BLaER1 treated with 17β-estradiol and CSF1 and Interleukin-3, amounts not matched to agents 10 nM and 100 nM (cell line): ENCODE data around the gene NSMCE1.
"Not testable (repeated sequence)": the region's sequence is repeated elsewhere in the genome, so short reads cannot be mapped to it uniquely, and the experiment has no call there.

ENCODE experiments used
- H3K27ac ChIP-seq, 11 experiments: shearing (Covaris generic); formaldehyde crosslinking; 2 replicates each; pipeline ENCODE4 v1.8.1; 2022
- H3K27me3 ChIP-seq, 11 experiments: shearing (Covaris generic); formaldehyde crosslinking; 2 replicates each; pipeline ENCODE4 v1.8.1; 2022
- H3K36me3 ChIP-seq, 11 experiments: shearing (Covaris generic); formaldehyde crosslinking; 2 replicates each; pipeline ENCODE4 v1.8.1; 2022
- H3K4me1 ChIP-seq, 10 experiments: shearing (Covaris generic); formaldehyde crosslinking; 2 replicates each; pipeline ENCODE4 v1.8.1; 2022
- H3K4me2 ChIP-seq, 11 experiments: shearing (Covaris generic); formaldehyde crosslinking; 2 replicates each; pipeline ENCODE4 v1.8.1; 2022
- H3K4me3 ChIP-seq, 10 experiments: shearing (Covaris generic); formaldehyde crosslinking; 2 replicates each; pipeline ENCODE4 v1.8.1; 2022
- H3K9ac ChIP-seq, 11 experiments: shearing (Covaris generic); formaldehyde crosslinking; 2 replicates each; pipeline ENCODE4 v1.8.1; 2022
- H3K9me3 ChIP-seq, 11 experiments: shearing (Covaris generic); formaldehyde crosslinking; replicated peaks in 1 of 11; 2 replicates each; pipeline ENCODE4 v1.8.1; 2022
- H4K20me1 ChIP-seq, 11 experiments: shearing (Covaris generic); formaldehyde crosslinking; 2 replicates each; pipeline ENCODE4 v1.8.1; 2022
- Cebpa-rat ChIP-seq, 11 experiments: shearing (Covaris generic); IDR thresholded peaks; 2 replicates each; pipeline ENCODE4 v1.8.1; 2022

Gene NSMCE1

GRCh38 chr16:27285676-27286196, 17.2 kb upstream of the NSMCE1 start:
- Histone ChIP-seq H4K20me1 (no peaks in the 10 kb centered on the region), H3K4me2 (peak overlapping the region in 9 of 11 experiments; percentile 27 to 90 (median 65); a peak in 16 of 22 replicates), H3K4me1 (peaks cover 6 to 42% (median 21%) of the 10 kb centered on the region in 10 experiments), H3K9me3 (peaks cover 0 to 9% (median 0%) of the 10 kb centered on the region in 11 experiments; a peak in 5 of 22 replicates), H3K4me3 (no peak overlapping the region), H3K36me3 (no peaks in the 10 kb centered on the region), H3K27me3 (no peaks in the 10 kb centered on the region), H3K9ac (peak overlapping the region in 2 of 11 experiments; percentile 11 to 52; a peak in 2 of 22 replicates), H3K27ac (peak overlapping the region in 6 of 11 experiments; percentile 12 to 78 (median 60); a peak in 11 of 22 replicates)
- no peak for TF ChIP-seq Cebpa-rat (IDR thresholded peaks at IDR 0.05)

- H3K4me3 ChIP-seq, result no peak overlapping the region
- H3K36me3 ChIP-seq, result no peaks in the 10 kb centered on the region
- TF ChIP-seq Cebpa-rat (IDR thresholded peaks at IDR 0.05), result no peak
- H3K27me3 ChIP-seq, result no peaks in the 10 kb centered on the region
- no peaks in the 10 kb centered on the region for H4K20me1 ChIP-seq
- peaks cover 6 to 42% (median 21%) of the 10 kb centered on the region in 10 experiments for H3K4me1 ChIP-seq
- H3K27ac ChIP-seq, result peak overlapping the region in 1 of 11 experiments; percentile 68; a peak in 1 of 22 replicates
- H3K9me3 ChIP-seq, result peaks cover 0 to 9% (median 0%) of the 10 kb centered on the region in 11 experiments; a peak in 5 of 22 replicates
- H3K9ac ChIP-seq, result no peak overlapping the region
- peak overlapping the region in 7 of 11 experiments; percentile 27 to 90 (median 76); a peak in 9 of 22 replicates for H3K4me2 ChIP-seq
These were observed 16.5 kb upstream of the NSMCE1 start for GRCh38 chr16:27284865-27285675.

GRCh38 chr16:27281243-27281642, 12.7 kb upstream of the NSMCE1 start:
- no peaks in the 10 kb centered on the region for H3K9me3 ChIP-seq
- no peak overlapping the region for H3K9ac ChIP-seq
- H4K20me1 ChIP-seq, result no peaks in the 10 kb centered on the region
- no peaks in the 10 kb centered on the region for H3K36me3 ChIP-seq
- no peak for TF ChIP-seq Cebpa-rat (IDR thresholded peaks at IDR 0.05)
- H3K27me3 ChIP-seq, result no peaks in the 10 kb centered on the region
- H3K27ac ChIP-seq, result no peak overlapping the region
- no peak overlapping the region for H3K4me3 ChIP-seq
- H3K4me1 ChIP-seq, result peaks cover 6 to 20% (median 12%) of the 10 kb centered on the region in 10 experiments
- H3K4me2 ChIP-seq, result peak overlapping the region in 4 of 11 experiments; percentile 6 to 45 (median 8); a peak in 4 of 22 replicates

- Histone ChIP-seq H3K27me3 (no peaks in the 10 kb centered on the region), H3K4me2 (peak overlapping the region in 7 of 11 experiments; percentile 14 to 81 (median 58); a peak in 11 of 22 replicates), H3K9me3 (no peaks in the 10 kb centered on the region), H3K4me1 (peaks cover 18 to 47% (median 29%) of the 10 kb centered on the region in 10 experiments), H3K4me3 (no peak overlapping the region), H4K20me1 (no peaks in the 10 kb centered on the region), H3K9ac (no peak overlapping the region), H3K27ac (no peak overlapping the region), H3K36me3 (no peaks in the 10 kb centered on the region)
- TF ChIP-seq Cebpa-rat (IDR thresholded peaks at IDR 0.05), result no peak
These were observed 6.8 kb upstream of the NSMCE1 start for GRCh38 chr16:27275394-27275793.

- H4K20me1 ChIP-seq, H3K27ac ChIP-seq, H3K9me3 ChIP-seq, H3K36me3 ChIP-seq, H3K9ac ChIP-seq, H3K4me3 ChIP-seq, H3K27me3 ChIP-seq: not testable (repeated sequence)
- peaks cover 18 to 49% (median 29%) of the 10 kb centered on the region in 10 experiments for H3K4me1 ChIP-seq
- peak overlapping the region; percentile 43 to 81 (median 70) for H3K4me2 ChIP-seq
These were observed 5.9 kb upstream of the NSMCE1 start for GRCh38 chr16:27274424-27274874.

GRCh38 chr16:27273670-27274423, 5.3 kb upstream of the NSMCE1 start:
- Histone ChIP-seq H3K27ac (no peak overlapping the region; a peak in 2 of 22 replicates), H3K9me3 (no peaks in the 10 kb centered on the region; a peak in 1 of 22 replicates), H3K4me3 (no peak overlapping the region), H3K4me1 (peaks cover 23 to 55% (median 35%) of the 10 kb centered on the region in 10 experiments), H3K27me3 (no peaks in the 10 kb centered on the region), H3K4me2 (peak overlapping the region; percentile 43 to 81 (median 70)), H3K9ac (no peak overlapping the region), H3K36me3 (no peaks in the 10 kb centered on the region), H4K20me1 (no peaks in the 10 kb centered on the region)
- TF ChIP-seq Cebpa-rat (IDR thresholded peaks at IDR 0.05), result no peak

GRCh38 chr16:27273330-27273669, 4.7 kb upstream of the NSMCE1 start:
- H3K4me2 ChIP-seq, result peak overlapping the region; percentile 43 to 81 (median 70)
- no peak for TF ChIP-seq Cebpa-rat (IDR thresholded peaks at IDR 0.05)
- no peaks in the 10 kb centered on the region for H3K36me3 ChIP-seq
- no peak overlapping the region for H3K9ac ChIP-seq
- peaks cover 24 to 55% (median 37%) of the 10 kb centered on the region in 10 experiments for H3K4me1 ChIP-seq
- no peak overlapping the region; a peak in 2 of 22 replicates for H3K27ac ChIP-seq
- no peaks in the 10 kb centered on the region; a peak in 1 of 22 replicates for H3K9me3 ChIP-seq
- no peak overlapping the region for H3K4me3 ChIP-seq
- H3K27me3 ChIP-seq, result no peaks in the 10 kb centered on the region
- H4K20me1 ChIP-seq, result no peaks in the 10 kb centered on the region

GRCh38 chr16:27272697-27273096, 4.1 kb upstream of the NSMCE1 start:
- Histone ChIP-seq H3K4me2 (peak overlapping the region in 5 of 11 experiments; percentile 41 to 81 (median 70); a peak in 4 of 22 replicates), H3K4me1 (peaks cover 24 to 60% (median 41%) of the 10 kb centered on the region in 10 experiments)
- not testable (repeated sequence) for H3K9me3 ChIP-seq, H3K27ac ChIP-seq, H4K20me1 ChIP-seq, H3K27me3 ChIP-seq, H3K4me3 ChIP-seq, H3K36me3 ChIP-seq, H3K9ac ChIP-seq

GRCh38 chr16:27272076-27272475, 3.5 kb upstream of the NSMCE1 start:
- Histone ChIP-seq H3K9ac (no peak overlapping the region), H4K20me1 (no peaks in the 10 kb centered on the region), H3K9me3 (no peaks in the 10 kb centered on the region; a peak in 1 of 22 replicates), H3K36me3 (no peaks in the 10 kb centered on the region), H3K4me2 (peak overlapping the region in 3 of 11 experiments; percentile 35 to 41 (median 41); a peak in 2 of 22 replicates), H3K4me1 (peaks cover 24 to 66% (median 41%) of the 10 kb centered on the region in 10 experiments), H3K4me3 (no peak overlapping the region), H3K27me3 (no peaks in the 10 kb centered on the region), H3K27ac (no peak overlapping the region)
- TF ChIP-seq Cebpa-rat (IDR thresholded peaks at IDR 0.05), result no peak
